ENCODE data around the gene FBXO8. TPM values are rescaled to one million over a fixed set of nuclear protein-coding genes. Genes with fewer than 3 reads are reported as not detected.

Gene FBXO8
- total RNA-seq, 1 donor from 2014 or later: 24.1 TPM

Other genes starting within 250 kb of the FBXO8 start
- gene CEP44, start 244 bp upstream of the FBXO8 start, total RNA-seq: 24.5 TPM
- gene HPGD, start 238.8 kb upstream of the FBXO8 start, total RNA-seq: 5.7 TPM

Measured in frontal cortex (tissue), 1 donor.